Renal pelvis (tissue), 4 donors: ENCODE data around the gene RNF26. TPM values are rescaled to one million over a fixed set of nuclear protein-coding genes. Genes with fewer than 3 reads are reported as not detected.
"Not testable (repeated sequence)": the region's sequence is repeated elsewhere in the genome, so short reads cannot be mapped to it uniquely, and the experiment has no call there.

Experiments
- DNase-seq: peaks from one replicate; pipeline ENCODE4 v3.0.0-alpha.2; 2013
- polyA plus RNA-seq, 3 donors: library from polyadenylated mRNA; unstranded; fragments of 120-200 nt; gene quantifications; one replicate each; pipeline ENCODE4 v1.2.1, GENCODE V29; 2013; ENCODE audit not compliant: insufficient read length in 3 of 3

The RNF26 gene
- polyA plus RNA-seq, 3 donors: 33.5 to 39.5 (median 38.2) TPM

- DNase-seq: no peak
These were observed 46.5 kb downstream of the RNF26 start for GRCh38 chr11:119380827-119381180.

- peak; percentile 95 for DNase-seq
These were observed 47.1 kb downstream of the RNF26 start, which contains the start of gene USP2 for GRCh38 chr11:119381181-119381988. TSS of gene USP2 (minus strand) at chr11:119381690. CDS start at chr11:119373480, 8,210 bp downstream.

DNA sequence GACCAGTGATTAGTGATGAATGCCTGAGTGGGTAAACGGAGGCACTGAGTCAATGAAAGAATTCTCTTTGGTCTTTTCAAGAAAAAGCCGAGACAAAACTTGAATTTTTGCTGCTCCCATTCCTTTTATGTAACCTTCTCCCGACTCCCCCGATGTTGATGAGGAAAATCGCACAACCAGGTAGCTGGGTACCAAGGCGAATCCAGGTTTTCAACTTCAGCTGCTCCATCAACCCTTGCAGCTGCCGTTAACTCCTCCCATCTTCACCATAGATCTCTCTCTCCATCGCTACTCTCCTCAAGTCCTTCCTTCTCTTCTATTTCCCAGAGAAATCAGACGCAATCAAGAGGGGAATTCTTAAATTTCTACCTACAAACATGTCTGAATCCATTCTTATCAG is 47.8 kb downstream of the RNF26 start:
- no peak for DNase-seq

DNA sequence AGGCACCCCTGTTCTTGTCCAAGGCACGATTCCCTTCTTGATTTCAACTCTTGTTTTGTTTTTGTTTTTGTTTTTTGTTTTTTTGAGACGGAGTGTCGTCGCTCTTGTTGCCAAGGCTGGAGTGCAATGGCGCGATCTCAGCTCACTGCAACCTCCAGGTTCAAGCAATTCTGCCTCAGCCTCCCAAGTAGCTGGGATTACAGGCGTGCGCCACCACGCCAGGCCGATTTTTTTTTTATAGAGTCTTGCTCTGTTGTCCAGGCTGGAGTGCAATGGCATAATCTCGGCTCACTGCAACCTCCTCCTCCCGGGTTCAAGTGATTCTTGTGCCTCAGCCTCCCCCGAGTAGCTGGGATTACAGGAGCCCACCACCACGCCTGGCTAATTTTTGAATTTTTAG is 48.2 kb downstream of the RNF26 start:
- not testable (repeated sequence) for DNase-seq

DNA sequence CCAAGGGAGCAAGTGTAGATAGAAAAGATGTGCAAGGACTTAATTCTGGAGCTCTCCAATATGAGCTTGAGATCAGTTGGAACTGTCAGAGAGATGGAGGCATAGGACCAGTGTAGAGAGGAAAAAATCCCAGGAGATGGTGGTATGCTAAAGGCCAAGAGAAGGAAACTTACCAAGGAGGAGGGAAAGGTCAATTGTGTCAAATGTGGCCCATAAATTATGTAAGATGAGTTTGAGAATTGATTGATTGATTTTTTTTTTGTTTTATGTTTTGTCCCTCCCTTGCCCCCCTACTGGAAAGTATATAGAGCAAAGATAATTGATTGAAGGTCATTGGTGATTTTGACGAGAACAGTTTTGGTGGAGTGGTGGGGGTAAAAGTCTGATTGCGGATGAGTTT is 50.0 kb downstream of the RNF26 start:
- DNase-seq: no peak

Other genes starting within 250 kb of the RNF26 start
- gene HMBS, start 249.6 kb upstream of the RNF26 start, polyA plus RNA-seq: 10 to 100 TPM; 22.8 to 34.6 (median 28.2) TPM
- 10 to 100 TPM; 55.6 to 68.1 (median 67.4) TPM for gene DPAGT1, start 232.7 kb upstream of the RNF26 start, polyA plus RNA-seq
- gene C2CD2L, start 227.2 kb upstream of the RNF26 start, polyA plus RNA-seq: 10 to 100 TPM; 11.8 to 12.5 (median 12.1) TPM
- gene HINFP, start 212.9 kb upstream of the RNF26 start, polyA plus RNA-seq: 10 to 100 TPM; 28.1 to 43.7 (median 42.6) TPM
- 1 to 10 TPM in 1 of 3 donors, under 1 TPM in 2; 0.70 to 1.4 (median 0.92) TPM for gene ABCG4, start 185.5 kb upstream of the RNF26 start, polyA plus RNA-seq
- 10 to 100 TPM; 12.4 to 15.1 (median 14.3) TPM for gene NLRX1, start 165.8 kb upstream of the RNF26 start, polyA plus RNA-seq
- gene NHERF4, start 149.1 kb upstream of the RNF26 start, polyA plus RNA-seq: 10 to 100 TPM; 16.0 to 26.2 (median 23.8) TPM
- 10 to 100 TPM; 17.7 to 22.5 (median 22.2) TPM for gene CBL, start 128.2 kb upstream of the RNF26 start, polyA plus RNA-seq
- gene MCAM, start 17.4 kb upstream of the RNF26 start, polyA plus RNA-seq: 10 to 100 TPM; 49.4 to 55.0 (median 52.8) TPM
- 10 to 100 TPM; 24.4 to 32.5 (median 25.5) TPM for gene C1QTNF5, start 6.4 kb downstream of the RNF26 start, polyA plus RNA-seq
- gene MFRP, start 12.2 kb downstream of the RNF26 start, polyA plus RNA-seq: not detected
- gene USP2, start 47.2 kb downstream of the RNF26 start, polyA plus RNA-seq: 10 to 100 TPM in 1 of 3 donors, 1 to 10 TPM in 2; 9.0 to 11.4 (median 10.0) TPM
- 10 to 100 TPM; 70.5 to 87.3 (median 78.1) TPM for gene THY1, start 88.6 kb downstream of the RNF26 start, polyA plus RNA-seq